ENCODE measurements around the gene ZCCHC14. TPM values are rescaled to one million over a fixed set of nuclear protein-coding genes. Genes with fewer than 3 reads are reported as not detected.

ZCCHC14 gene
- polyA plus RNA-seq, 1 donor (not counting 4 experiments of a cell fraction or from before 2014, with no cell fraction given) = 3.6 TPM

DNA sequence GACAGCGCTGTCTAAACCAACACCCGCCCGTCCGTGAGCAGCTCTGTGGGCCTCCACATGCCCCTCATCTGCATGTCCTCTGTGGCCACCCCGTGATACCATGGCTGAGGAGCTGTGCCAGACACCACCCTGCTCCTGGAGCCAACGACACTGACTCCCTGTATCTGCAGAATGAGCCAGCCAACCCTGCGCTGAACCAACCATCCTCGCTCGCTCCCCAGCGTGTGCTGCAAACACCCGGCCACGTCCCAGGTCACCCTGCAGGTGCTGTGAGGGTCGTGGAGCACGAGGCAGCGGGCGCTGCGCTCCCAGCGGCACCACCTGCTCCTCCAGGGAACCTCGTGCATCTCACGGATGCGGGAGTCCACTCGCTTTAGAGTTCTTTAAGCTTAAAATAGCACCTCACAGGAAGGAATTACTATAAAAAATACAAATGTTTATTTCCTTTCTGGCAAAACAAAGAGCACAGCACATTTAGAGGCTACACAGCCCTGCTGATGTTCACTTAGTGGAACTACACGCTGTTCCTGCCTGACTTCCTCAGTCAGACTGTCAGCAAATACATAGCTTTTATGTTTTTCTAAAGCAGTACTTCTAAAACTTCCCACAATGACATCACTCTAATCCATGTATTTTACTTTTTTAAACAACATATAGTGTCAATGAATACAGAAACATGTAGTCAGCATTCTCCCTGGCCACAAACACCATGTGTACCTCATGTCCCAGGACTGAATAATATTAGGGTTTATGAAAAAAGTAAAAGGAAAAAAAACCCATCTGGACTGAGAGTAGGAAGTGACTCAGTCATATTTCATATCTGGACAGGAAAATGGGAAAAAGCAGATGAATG lies 57.2 kb downstream of the ZCCHC14 start:
- peak; percentile 69 for FAIRE-seq
- peak overlapping the region; percentile 29 for H3K4me2 ChIP-seq (ENCODE audit: control insufficient read depth, extremely low read depth, insufficient read depth, low read depth, low read length)

DNA sequence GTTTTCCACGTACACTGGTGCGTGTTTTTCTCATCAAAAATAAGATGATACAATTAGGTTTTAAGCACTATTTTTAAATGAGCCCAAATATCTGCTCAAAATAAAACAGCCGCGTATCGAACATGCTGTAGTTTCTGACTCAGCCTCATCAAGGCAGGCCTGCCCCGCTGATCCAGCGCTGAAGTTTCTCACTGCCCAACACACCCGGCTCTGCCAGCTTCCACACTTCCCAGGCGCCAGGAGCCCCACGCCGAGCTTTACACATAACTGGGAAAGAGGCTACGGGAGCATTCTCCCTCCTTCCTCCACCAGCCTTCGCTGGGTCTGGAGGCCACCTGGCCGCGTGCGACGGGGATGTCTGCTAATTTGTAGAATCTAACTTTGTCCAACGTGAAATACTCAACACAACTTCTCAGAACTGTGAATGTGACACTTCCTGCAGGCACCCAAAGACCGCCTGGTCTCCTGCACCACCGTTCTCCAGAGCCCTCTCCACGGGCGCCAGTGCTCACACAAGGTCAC lies 58.6 kb downstream of the ZCCHC14 start:
- H3K79me2 ChIP-seq (ENCODE audit: control insufficient read depth, insufficient read depth, low read length) = peaks cover 18% of the 10 kb centered on the region
- no peaks in the 10 kb centered on the region for H3K27me3 ChIP-seq (ENCODE audit: control insufficient read depth, extremely low read depth, insufficient read depth, low read length)
- no peak overlapping the region for H3K4me2 ChIP-seq (ENCODE audit: control insufficient read depth, extremely low read depth, insufficient read depth, low read depth, low read length)
- H3K9ac ChIP-seq (ENCODE audit: control insufficient read depth, extremely low read depth, insufficient read depth, low read length) = no peak overlapping the region
- peaks cover 5% of the 10 kb centered on the region for H4K20me1 ChIP-seq (ENCODE audit: control insufficient read depth, extremely low read depth, insufficient read depth, low read length)
- TF ChIP-seq, protein P1, sequence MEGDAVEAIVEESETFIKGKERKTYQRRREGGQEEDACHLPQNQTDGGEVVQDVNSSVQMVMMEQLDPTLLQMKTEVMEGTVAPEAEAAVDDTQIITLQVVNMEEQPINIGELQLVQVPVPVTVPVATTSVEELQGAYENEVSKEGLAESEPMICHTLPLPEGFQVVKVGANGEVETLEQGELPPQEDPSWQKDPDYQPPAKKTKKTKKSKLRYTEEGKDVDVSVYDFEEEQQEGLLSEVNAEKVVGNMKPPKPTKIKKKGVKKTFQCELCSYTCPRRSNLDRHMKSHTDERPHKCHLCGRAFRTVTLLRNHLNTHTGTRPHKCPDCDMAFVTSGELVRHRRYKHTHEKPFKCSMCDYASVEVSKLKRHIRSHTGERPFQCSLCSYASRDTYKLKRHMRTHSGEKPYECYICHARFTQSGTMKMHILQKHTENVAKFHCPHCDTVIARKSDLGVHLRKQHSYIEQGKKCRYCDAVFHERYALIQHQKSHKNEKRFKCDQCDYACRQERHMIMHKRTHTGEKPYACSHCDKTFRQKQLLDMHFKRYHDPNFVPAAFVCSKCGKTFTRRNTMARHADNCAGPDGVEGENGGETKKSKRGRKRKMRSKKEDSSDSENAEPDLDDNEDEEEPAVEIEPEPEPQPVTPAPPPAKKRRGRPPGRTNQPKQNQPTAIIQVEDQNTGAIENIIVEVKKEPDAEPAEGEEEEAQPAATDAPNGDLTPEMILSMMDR (optimal IDR thresholded peaks at IDR 0.05 in 1 of 3, IDR thresholded peaks at IDR 0.05 in 1 of 3, conservative IDR thresholded peaks at IDR 0.05 in 1 of 3; ENCODE audit: extremely low read depth in 1 of 3, insufficient read depth in 2 of 3, low read length in 3 of 3) = no peak
- no peak for TF ChIP-seq EZH2 (IDR thresholded peaks at IDR 0.05; ENCODE audit: low read length)
- H3K9me1 ChIP-seq (ENCODE audit: control insufficient read depth, extremely low read depth, insufficient read depth, low read length) = peaks cover 6% of the 10 kb centered on the region
- dilution Hi-C loops (cut with MboI; ENCODE audit: extremely low pct_ligation_motif_present, low sequenced_read_pairs) = no loop called here
- no peak overlapping the region for H3K27ac ChIP-seq (ENCODE audit: control insufficient read depth, insufficient read depth, low read length)
- no peak for DNase-seq (ENCODE audit: low read depth, low spot score)
- peaks cover 28% of the 10 kb centered on the region for H3K4me1 ChIP-seq (ENCODE audit: control insufficient read depth, extremely low read depth, insufficient read depth, low read length)
- no peak overlapping the region for H3K4me3 ChIP-seq (ENCODE audit: control insufficient read depth in 2 of 3, extremely low read depth in 1 of 3, insufficient read depth in 2 of 3, low read depth in 1 of 3, low read length in 3 of 3)
- FAIRE-seq = no peak
- H3K9me3 ChIP-seq (ENCODE audit: control insufficient read depth, low read depth, low read length) = no peaks in the 10 kb centered on the region
- no peak overlapping the region for H2AFZ ChIP-seq (ENCODE audit: control insufficient read depth, low read length)
- peaks cover 2 to 5% of the 10 kb centered on the region in 2 experiments for H3K36me3 ChIP-seq (ENCODE audit: control insufficient read depth in 2 of 2, extremely low read depth in 1 of 2, insufficient read depth in 2 of 2, low read length in 2 of 2)

More for the DNA sequence above, 57.2 kb downstream of the ZCCHC14 start:
- TF ChIP-seq, protein P1 (optimal IDR thresholded peaks at IDR 0.05 in 1 of 3, IDR thresholded peaks at IDR 0.05 in 1 of 3, conservative IDR thresholded peaks at IDR 0.05 in 1 of 3; ENCODE audit: extremely low read depth in 1 of 3, insufficient read depth in 2 of 3, low read length in 3 of 3) = no peak
- TF ChIP-seq EZH2 (IDR thresholded peaks at IDR 0.05; ENCODE audit: low read length) = no peak
- H3K36me3 ChIP-seq (ENCODE audit: control insufficient read depth in 2 of 2, extremely low read depth in 1 of 2, insufficient read depth in 2 of 2, low read length in 2 of 2) = peaks cover 0 to 5% of the 10 kb centered on the region in 2 experiments
- H3K27ac ChIP-seq (ENCODE audit: control insufficient read depth, insufficient read depth, low read length) = peak overlapping the region; percentile 10
- peak; percentile 21 for DNase-seq (ENCODE audit: low read depth, low spot score)
- no peaks in the 10 kb centered on the region for H3K9me3 ChIP-seq (ENCODE audit: control insufficient read depth, low read depth, low read length)
- H3K4me1 ChIP-seq (ENCODE audit: control insufficient read depth, extremely low read depth, insufficient read depth, low read length) = peaks cover 28% of the 10 kb centered on the region
- no peak overlapping the region for H3K9ac ChIP-seq (ENCODE audit: control insufficient read depth, extremely low read depth, insufficient read depth, low read length)
- peaks cover 6% of the 10 kb centered on the region for H3K9me1 ChIP-seq (ENCODE audit: control insufficient read depth, extremely low read depth, insufficient read depth, low read length)
- H3K4me3 ChIP-seq (ENCODE audit: control insufficient read depth in 2 of 3, extremely low read depth in 1 of 3, insufficient read depth in 2 of 3, low read depth in 1 of 3, low read length in 3 of 3) = no peak overlapping the region
- dilution Hi-C loops (cut with MboI; ENCODE audit: extremely low pct_ligation_motif_present, low sequenced_read_pairs) = no loop called here
- no peak overlapping the region for H2AFZ ChIP-seq (ENCODE audit: control insufficient read depth, low read length)
- peaks cover 5% of the 10 kb centered on the region for H4K20me1 ChIP-seq (ENCODE audit: control insufficient read depth, extremely low read depth, insufficient read depth, low read length)
- H3K79me2 ChIP-seq (ENCODE audit: control insufficient read depth, insufficient read depth, low read length) = peaks cover 18% of the 10 kb centered on the region
- no peaks in the 10 kb centered on the region for H3K27me3 ChIP-seq (ENCODE audit: control insufficient read depth, extremely low read depth, insufficient read depth, low read length)

All from keratinocyte (primary cell).